Measurements from ENCODE around the gene STX17. TPM values are rescaled to one million over a fixed set of nuclear protein-coding genes. Genes with fewer than 3 reads are reported as not detected.

STX17 gene
- total RNA-seq, 2 donors from 2014 or later, result 32.1 to 35.3 TPM

GRCh38 chr9:99876190-99876589 is 30.3 kb upstream of the STX17 start:
- H3K27ac Mint-ChIP-seq, result no peak overlapping the region
- H3K27me3 Mint-ChIP-seq (ENCODE audit: low read depth), result peaks cover 21% of the 10 kb centered on the region
- H3K4me1 Mint-ChIP-seq (ENCODE audit: low read depth), result peaks cover 23% of the 10 kb centered on the region
- ATAC-seq (replicated peaks in 1 of 2) (no peak), DNase-seq (no peak)
- peaks cover 0 to 2% of the 10 kb centered on the region in 2 donors for H3K9me3 Mint-ChIP-seq
- no peak overlapping the region for H3K4me3 Mint-ChIP-seq
- no peaks in the 10 kb centered on the region for H3K36me3 Mint-ChIP-seq (ENCODE audit: insufficient read depth in 2 of 2)

GRCh38 chr9:99878651-99879050 is 27.8 kb upstream of the STX17 start:
- H3K27me3 Mint-ChIP-seq (ENCODE audit: low read depth), result peaks cover 21% of the 10 kb centered on the region
- no peak for ATAC-seq (replicated peaks in 1 of 2)
- peaks cover 0 to 2% of the 10 kb centered on the region in 2 donors for H3K9me3 Mint-ChIP-seq
- H3K4me3 Mint-ChIP-seq, result no peak overlapping the region
- no peak overlapping the region for H3K27ac Mint-ChIP-seq
- peaks cover 28% of the 10 kb centered on the region for H3K4me1 Mint-ChIP-seq (ENCODE audit: low read depth)
- no peaks in the 10 kb centered on the region for H3K36me3 Mint-ChIP-seq (ENCODE audit: insufficient read depth in 2 of 2)
- DNase-seq, result no peak

GRCh38 chr9:99881769-99882168 is 24.7 kb upstream of the STX17 start:
- DNase-seq, result peak; percentile 25 to 26
- H3K4me3 Mint-ChIP-seq, result no peak overlapping the region
- peak; percentile 83 to 95 for ATAC-seq (replicated peaks in 1 of 2)
- no peaks in the 10 kb centered on the region for H3K9me3 Mint-ChIP-seq
- no peak overlapping the region for H3K27ac Mint-ChIP-seq
- peaks cover 8% of the 10 kb centered on the region for H3K27me3 Mint-ChIP-seq (ENCODE audit: low read depth)
- peaks cover 21% of the 10 kb centered on the region for H3K4me1 Mint-ChIP-seq (ENCODE audit: low read depth)
- no peaks in the 10 kb centered on the region for H3K36me3 Mint-ChIP-seq (ENCODE audit: insufficient read depth in 2 of 2)

- DNase-seq, result no peak
- Mint-ChIP-seq H3K9me3 (no peaks in the 10 kb centered on the region), H3K4me1 (ENCODE audit: low read depth) (peaks cover 21% of the 10 kb centered on the region), H3K27me3 (ENCODE audit: low read depth) (no peaks in the 10 kb centered on the region), H3K4me3 (no peak overlapping the region), H3K27ac (no peak overlapping the region), H3K36me3 (ENCODE audit: insufficient read depth in 2 of 2) (no peaks in the 10 kb centered on the region)
- ATAC-seq (replicated peaks in 1 of 2), result no peak
Observed at GRCh38 chr9:99885747-99886146, 20.7 kb upstream of the STX17 start.

- Mint-ChIP-seq H3K4me1 (ENCODE audit: low read depth) (no peaks in the 10 kb centered on the region), H3K27me3 (ENCODE audit: low read depth) (peaks cover 19% of the 10 kb centered on the region), H3K36me3 (ENCODE audit: insufficient read depth in 2 of 2) (no peaks in the 10 kb centered on the region), H3K9me3 (no peaks in the 10 kb centered on the region), H3K4me3 (no peak overlapping the region), H3K27ac (no peak overlapping the region)
- DNase-seq, result no peak
- ATAC-seq (replicated peaks in 1 of 2), result no peak
Observed at GRCh38 chr9:99889120-99889519, 17.3 kb upstream of the STX17 start.

- DNase-seq (no peak), ATAC-seq (replicated peaks in 1 of 2) (no peak)
- H3K9me3 Mint-ChIP-seq, result no peaks in the 10 kb centered on the region
Observed at GRCh38 chr9:99894826-99895225, 11.6 kb upstream of the STX17 start.

GRCh38 chr9:99895510-99895909 is 10.9 kb upstream of the STX17 start:
- H3K36me3 Mint-ChIP-seq (ENCODE audit: insufficient read depth in 2 of 2), result no peaks in the 10 kb centered on the region
- DNase-seq (no peak), ATAC-seq (replicated peaks in 1 of 2) (no peak)
- H3K9me3 Mint-ChIP-seq, result no peaks in the 10 kb centered on the region
- H3K4me1 Mint-ChIP-seq (ENCODE audit: low read depth), result no peaks in the 10 kb centered on the region
- H3K27me3 Mint-ChIP-seq (ENCODE audit: low read depth), result peaks cover 44% of the 10 kb centered on the region
- H3K4me3 Mint-ChIP-seq, result no peak overlapping the region
- no peak overlapping the region for H3K27ac Mint-ChIP-seq

More at GRCh38 chr9:99894826-99895225, 11.6 kb upstream of the STX17 start:
- Mint-ChIP-seq H3K4me1 (ENCODE audit: low read depth) (no peaks in the 10 kb centered on the region), H3K27me3 (ENCODE audit: low read depth) (peaks cover 44% of the 10 kb centered on the region), H3K36me3 (ENCODE audit: insufficient read depth in 2 of 2) (no peaks in the 10 kb centered on the region), H3K27ac (no peak overlapping the region), H3K4me3 (no peak overlapping the region)

- no peaks in the 10 kb centered on the region for H3K9me3 Mint-ChIP-seq
- ATAC-seq (replicated peaks in 1 of 2), result no peak
- no peak overlapping the region for H3K27ac Mint-ChIP-seq
- H3K27me3 Mint-ChIP-seq (ENCODE audit: low read depth), result peaks cover 44% of the 10 kb centered on the region
- no peak overlapping the region for H3K4me3 Mint-ChIP-seq
- H3K4me1 Mint-ChIP-seq (ENCODE audit: low read depth), result no peaks in the 10 kb centered on the region
- no peak for DNase-seq
- H3K36me3 Mint-ChIP-seq (ENCODE audit: insufficient read depth in 2 of 2), result no peaks in the 10 kb centered on the region
Observed at GRCh38 chr9:99896119-99896518, 10.3 kb upstream of the STX17 start.

- DNase-seq (no peak), ATAC-seq (replicated peaks in 1 of 2) (no peak)
- no peaks in the 10 kb centered on the region for H3K36me3 Mint-ChIP-seq (ENCODE audit: insufficient read depth in 2 of 2)
- no peak overlapping the region for H3K4me3 Mint-ChIP-seq
- H3K27me3 Mint-ChIP-seq (ENCODE audit: low read depth), result peaks cover 4% of the 10 kb centered on the region
- H3K4me1 Mint-ChIP-seq (ENCODE audit: low read depth), result peaks cover 16% of the 10 kb centered on the region
- no peak overlapping the region for H3K27ac Mint-ChIP-seq
- no peaks in the 10 kb centered on the region for H3K9me3 Mint-ChIP-seq
Observed at GRCh38 chr9:99903393-99903792, 3.1 kb upstream of the STX17 start.

GRCh38 chr9:99905833-99906402 is 536 bp upstream of the STX17 start:
- H3K9me3 Mint-ChIP-seq, result no peaks in the 10 kb centered on the region
- no peak for DNase-seq
- no peaks in the 10 kb centered on the region for H3K27me3 Mint-ChIP-seq (ENCODE audit: low read depth)
- H3K36me3 Mint-ChIP-seq (ENCODE audit: insufficient read depth in 2 of 2), result no peaks in the 10 kb centered on the region
- peak overlapping the region; percentile 90 for H3K27ac Mint-ChIP-seq
- peak overlapping the region; percentile 88 to 94 for H3K4me3 Mint-ChIP-seq
- ATAC-seq (replicated peaks in 1 of 2), result no peak
- H3K4me1 Mint-ChIP-seq (ENCODE audit: low read depth), result peaks cover 27% of the 10 kb centered on the region

- Mint-ChIP-seq H3K4me3 (peak overlapping the region; percentile 88 to 94), H3K4me1 (ENCODE audit: low read depth) (peaks cover 27% of the 10 kb centered on the region), H3K9me3 (no peaks in the 10 kb centered on the region), H3K36me3 (ENCODE audit: insufficient read depth in 2 of 2) (no peaks in the 10 kb centered on the region), H3K27ac (peak overlapping the region; percentile 84), H3K27me3 (ENCODE audit: low read depth) (no peaks in the 10 kb centered on the region)
- DNase-seq, result no peak
- ATAC-seq (replicated peaks in 1 of 2), result no peak
Observed at GRCh38 chr9:99907208-99907532, 716 bp downstream of the STX17 start.

GRCh38 chr9:99911600-99911999 is 5.1 kb downstream of the STX17 start:
- Mint-ChIP-seq H3K27me3 (ENCODE audit: low read depth) (no peaks in the 10 kb centered on the region), H3K36me3 (ENCODE audit: insufficient read depth in 2 of 2) (peaks cover 0 to 3% of the 10 kb centered on the region in 2 donors), H3K4me3 (no peak overlapping the region), H3K27ac (no peak overlapping the region), H3K9me3 (no peaks in the 10 kb centered on the region), H3K4me1 (ENCODE audit: low read depth) (peaks cover 27% of the 10 kb centered on the region)
- DNase-seq (no peak), ATAC-seq (replicated peaks in 1 of 2) (no peak)

- H3K27ac Mint-ChIP-seq, result no peak overlapping the region
- H3K36me3 Mint-ChIP-seq (ENCODE audit: insufficient read depth in 2 of 2), result peaks cover 3 to 9% of the 10 kb centered on the region in 2 donors
- no peak for ATAC-seq (replicated peaks in 1 of 2)
- H3K4me3 Mint-ChIP-seq, result no peak overlapping the region
- H3K27me3 Mint-ChIP-seq (ENCODE audit: low read depth), result no peaks in the 10 kb centered on the region
- H3K9me3 Mint-ChIP-seq, result no peaks in the 10 kb centered on the region
- peaks cover 20% of the 10 kb centered on the region for H3K4me1 Mint-ChIP-seq (ENCODE audit: low read depth)
- no peak for DNase-seq
Observed at GRCh38 chr9:99916650-99917049, 10.2 kb downstream of the STX17 start.

GRCh38 chr9:99918134-99918533 is 11.7 kb downstream of the STX17 start:
- Mint-ChIP-seq H3K27ac (no peak overlapping the region), H3K36me3 (ENCODE audit: insufficient read depth in 2 of 2) (peaks cover 7 to 20% of the 10 kb centered on the region in 2 donors), H3K9me3 (no peaks in the 10 kb centered on the region), H3K4me1 (ENCODE audit: low read depth) (peaks cover 26% of the 10 kb centered on the region), H3K27me3 (ENCODE audit: low read depth) (no peaks in the 10 kb centered on the region), H3K4me3 (no peak overlapping the region)
- ATAC-seq (replicated peaks in 1 of 2), result no peak
- DNase-seq, result no peak
